Calu3 (cell line): ENCODE measurements around the gene COL8A2. TPM values are rescaled to one million over a fixed set of nuclear protein-coding genes. Genes with fewer than 3 reads are reported as not detected.
A peak's percentile ranks its signal among the peaks of the same experiment; 100 is the strongest.

ENCODE experiments used
- BruUV-seq: library from RNA; stranded (reverse); fragments of 400-500 nt; replicated peaks from 2 replicates; lab custom pipeline; 2021; lab: Mats Ljungman, UMichigan
- CTCF ChIA-PET: fragments of 300-600 bp; sonication (Branson Sonifier 250); formaldehyde crosslinking; loops from one replicate; lab custom pipeline; 2022; ENCODE audit warnings: antibody characterized with exemption; lab: Charles Lee
- DNase-seq: peaks from one replicate; pipeline ENCODE4 v3.0.0; 2022
- H3K27ac Mint-ChIP-seq: one replicate; pipeline ENCODE4 v1.8.0; 2022; ENCODE audit warnings: mixed read lengths; ENCODE audit not compliant: unreplicated experiment
- H3K27me3 Mint-ChIP-seq: one replicate; pipeline ENCODE4 v1.8.0; 2022; ENCODE audit warnings: mixed read lengths; ENCODE audit not compliant: unreplicated experiment
- H3K36me3 Mint-ChIP-seq: one replicate; pipeline ENCODE4 v1.8.0; 2022; ENCODE audit warnings: mild to moderate bottlenecking, moderate library complexity, mixed read lengths; ENCODE audit not compliant: insufficient read depth, unreplicated experiment
- H3K4me1 Mint-ChIP-seq: one replicate; pipeline ENCODE4 v1.8.0; 2022; ENCODE audit warnings: mild to moderate bottlenecking, low read depth, mixed read lengths; ENCODE audit not compliant: unreplicated experiment
- H3K4me3 Mint-ChIP-seq: one replicate; pipeline ENCODE4 v1.8.0; 2022; ENCODE audit warnings: mild to moderate bottlenecking, low read depth, moderate library complexity, mixed read lengths; ENCODE audit not compliant: unreplicated experiment
- H3K9me3 Mint-ChIP-seq: one replicate; pipeline ENCODE4 v1.8.0; 2022; ENCODE audit warnings: low read depth, mixed read lengths; ENCODE audit not compliant: unreplicated experiment
- CTCF ChIP-seq: fragments of 200-600 bp; IDR thresholded peaks from one replicate; pipeline ENCODE4 v1.8.0; 2022; ENCODE audit warnings: antibody characterized with exemption; ENCODE audit not compliant: unreplicated experiment
- intact Hi-C: fragments of 100-400 bp; cut with micrococcal nuclease; formaldehyde crosslinking; loops from one replicate; pipeline ENCODE4 v1.10.0; 2022; ENCODE audit not compliant: unreplicated experiment
- total RNA-seq: library from RNA; stranded (reverse); gene quantifications from 2 replicates; pipeline ENCODE4 v1.2.3, GENCODE V29; 2022

Gene COL8A2
- total RNA-seq, 1 experiment from 2014 or later = not detected

- peaks cover 29% of the 10 kb centered on the region for H3K36me3 Mint-ChIP-seq
- peak within 1 kb of the TSS; percentile 89 for H3K27ac Mint-ChIP-seq
- TSS peak; percentile 91 for BruUV-seq
- H3K9me3 Mint-ChIP-seq = no peaks in the 10 kb centered on the region
- CTCF ChIA-PET = interaction anchor here (0.7 kb wide), 1 partner anchor 245 kb away, joined by 9 read pairs; no protein-coding TSS in a partner anchor
- DNase-seq = peak; percentile 86
- peaks cover 31% of the 10 kb centered on the region for H3K4me1 Mint-ChIP-seq
- no peaks in the 10 kb centered on the region for H3K27me3 Mint-ChIP-seq
- peak within 1 kb of the TSS; percentile 91 for H3K4me3 Mint-ChIP-seq
- TF ChIP-seq CTCF = no peak
- intact Hi-C loops = no loop called here
These were observed 30.6 kb upstream of the COL8A2 start, which contains the start of gene MAP7D1 for GRCh38 chr1:36155408-36156328. Gene MAP7D1 (plus strand): TSS chr1:36156160. CDS start chr1:36156418, 258 bp downstream.

GRCh38 chr1:36154765-36155407 is 29.9 kb upstream of the COL8A2 start:
- DNase-seq = no peak

GRCh38 chr1:36154335-36154734 is 29.3 kb upstream of the COL8A2 start:
- H3K4me1 Mint-ChIP-seq = peaks cover 37% of the 10 kb centered on the region
- H3K4me3 Mint-ChIP-seq = peak overlapping the region; percentile 91
- H3K27me3 Mint-ChIP-seq = no peaks in the 10 kb centered on the region
- TF ChIP-seq CTCF = no peak
- CTCF ChIA-PET = no interaction called here
- DNase-seq = no peak
- no TSS peak for BruUV-seq
- peak overlapping the region; percentile 89 for H3K27ac Mint-ChIP-seq
- H3K9me3 Mint-ChIP-seq = no peaks in the 10 kb centered on the region
- peaks cover 37% of the 10 kb centered on the region for H3K36me3 Mint-ChIP-seq
- intact Hi-C loops = loop anchor here (5.0 kb wide), 1 partner anchor 143 kb away; no protein-coding TSS in a partner anchor

More at GRCh38 chr1:36154765-36155407, 29.9 kb upstream of the COL8A2 start:
- no TSS peak for BruUV-seq
- no peak for TF ChIP-seq CTCF
- peaks cover 32% of the 10 kb centered on the region for H3K36me3 Mint-ChIP-seq
- CTCF ChIA-PET = no interaction called here
- H3K9me3 Mint-ChIP-seq = no peaks in the 10 kb centered on the region
- no peaks in the 10 kb centered on the region for H3K27me3 Mint-ChIP-seq
- H3K4me3 Mint-ChIP-seq = peak overlapping the region; percentile 91
- peak overlapping the region; percentile 89 for H3K27ac Mint-ChIP-seq
- intact Hi-C loops = loop anchor here (5.0 kb wide), 1 partner anchor 142 kb away; no protein-coding TSS in a partner anchor
- H3K4me1 Mint-ChIP-seq = peaks cover 39% of the 10 kb centered on the region

GRCh38 chr1:36153476-36153875 is 28.5 kb upstream of the COL8A2 start:
- peak overlapping the region; percentile 51 for H3K27ac Mint-ChIP-seq
- no peak for DNase-seq
- no peaks in the 10 kb centered on the region for H3K27me3 Mint-ChIP-seq
- no peak for TF ChIP-seq CTCF
- H3K4me3 Mint-ChIP-seq = no peak overlapping the region
- intact Hi-C loops = loop anchor here (5.0 kb wide), 1 partner anchor 144 kb away; no protein-coding TSS in a partner anchor
- H3K4me1 Mint-ChIP-seq = peaks cover 32% of the 10 kb centered on the region
- CTCF ChIA-PET = no interaction called here
- BruUV-seq = no TSS peak
- peaks cover 46% of the 10 kb centered on the region for H3K36me3 Mint-ChIP-seq
- no peaks in the 10 kb centered on the region for H3K9me3 Mint-ChIP-seq
